Left ventricle myocardium superior (tissue), 1 donor: ENCODE results near the gene PKMYT1. TPM values are rescaled to one million over a fixed set of nuclear protein-coding genes. Genes with fewer than 3 reads are reported as not detected.

Experiments used
- ATAC-seq: fragments of 200-7000 bp; cut with Tn5 transposase; one replicate; pipeline ENCODE4 v1.9.1; 2020; ENCODE audit warnings: mild to moderate bottlenecking, moderate library complexity
- DNase-seq: peaks from one replicate; pipeline ENCODE4 v3.0.0-alpha.2; 2020
- intact Hi-C: fragments of 100-400 bp; cut with micrococcal nuclease; formaldehyde crosslinking; loops from one replicate; pipeline ENCODE4 v1.11.0; 2022
- total RNA-seq: library from RNA; stranded (reverse); fragmentation: NEBNext Ultra II Directional; extraction: Animal tissue kit (Norgen Biotek cat#: 25700); gene quantifications from one replicate; pipeline ENCODE4 v1.2.1, GENCODE V29; 2021
- donor health status: DM: no; HTN: yes; CAD: no; lungs with severe emphysema.

The PKMYT1 gene
- total RNA-seq, 1 donor from 2014 or later = 0.55 TPM

DNA sequence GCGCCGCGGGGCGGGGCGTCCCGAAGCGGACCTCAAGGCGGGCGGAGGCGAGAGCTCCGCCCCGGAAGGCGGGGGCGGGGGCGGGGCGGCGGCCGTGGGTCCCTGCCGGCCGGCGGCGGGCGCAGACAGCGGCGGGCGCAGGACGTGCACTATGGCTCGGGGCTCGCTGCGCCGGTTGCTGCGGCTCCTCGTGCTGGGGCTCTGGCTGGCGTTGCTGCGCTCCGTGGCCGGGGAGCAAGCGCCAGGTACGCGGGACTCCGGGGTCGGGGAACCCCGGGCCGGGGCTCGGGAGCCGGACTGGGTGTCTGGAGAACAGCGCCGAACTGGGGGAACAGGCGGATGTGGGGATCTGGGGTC lies 40.0 kb upstream of the PKMYT1 start, which contains the start of gene TNFRSF12A:
TNFRSF12A (plus strand) TSS at position 122 of the 357 bp plus-strand sequence; CDS start at position 152, 30 bp downstream.
- peak; percentile 90 for DNase-seq
- intact Hi-C loops = no loop called here
- peak; percentile 44 for ATAC-seq

DNA sequence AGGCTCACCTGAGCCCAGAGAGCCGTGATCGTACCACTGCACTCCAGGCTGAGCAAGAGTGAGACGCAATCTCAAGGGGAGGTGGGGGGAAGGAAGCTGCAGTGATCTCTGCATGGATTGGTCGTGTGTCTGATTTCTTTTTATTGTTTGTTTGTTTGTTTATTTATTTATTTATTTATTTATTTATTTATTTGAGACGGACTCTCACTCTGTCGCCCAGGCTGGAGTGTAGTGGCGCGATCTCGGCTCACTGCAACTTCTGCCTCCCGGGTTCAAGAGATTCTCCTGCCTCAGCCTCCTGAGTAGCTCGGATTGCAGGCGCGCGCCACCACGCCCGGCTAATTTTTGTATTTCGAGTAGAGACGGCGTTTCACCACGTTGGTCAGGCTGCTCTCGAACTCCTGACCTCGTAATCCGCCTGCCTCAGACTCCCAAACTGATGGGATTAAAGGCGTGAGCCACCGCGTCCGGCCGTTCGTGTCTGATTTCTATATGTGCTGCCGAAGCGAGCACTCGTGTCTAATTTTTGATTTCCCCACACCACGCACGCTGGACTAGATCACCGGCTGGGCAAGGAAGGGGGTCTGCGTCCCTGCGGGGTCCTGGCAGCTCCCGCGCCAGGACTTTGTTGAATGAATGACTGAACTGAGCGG lies 39.5 kb upstream of the PKMYT1 start:
- DNase-seq (no peak), ATAC-seq (no peak)
- intact Hi-C loops = no loop called here

- no peak for DNase-seq
- intact Hi-C loops = no loop called here
- no peak for ATAC-seq
Measured at GRCh38 chr16:3017794-3018506, 37.7 kb upstream of the PKMYT1 start, which contains the start of gene CLDN6. TSS of gene CLDN6 (minus strand) at chr16:3018183. CDS start at chr16:3016021, 2,162 bp downstream.

- DNase-seq = no peak
- intact Hi-C loops = no loop called here
- no peak for ATAC-seq
Measured at GRCh38 chr16:3017344-3017743, 37.1 kb upstream of the PKMYT1 start.

GRCh38 chr16:3015865-3016521 lies 35.7 kb upstream of the PKMYT1 start:
- ATAC-seq (no peak), DNase-seq (no peak)
- intact Hi-C loops = no loop called here

GRCh38 chr16:3014971-3015370 lies 34.7 kb upstream of the PKMYT1 start:
- intact Hi-C loops = no loop called here
- DNase-seq = no peak
- ATAC-seq = no peak

DNA sequence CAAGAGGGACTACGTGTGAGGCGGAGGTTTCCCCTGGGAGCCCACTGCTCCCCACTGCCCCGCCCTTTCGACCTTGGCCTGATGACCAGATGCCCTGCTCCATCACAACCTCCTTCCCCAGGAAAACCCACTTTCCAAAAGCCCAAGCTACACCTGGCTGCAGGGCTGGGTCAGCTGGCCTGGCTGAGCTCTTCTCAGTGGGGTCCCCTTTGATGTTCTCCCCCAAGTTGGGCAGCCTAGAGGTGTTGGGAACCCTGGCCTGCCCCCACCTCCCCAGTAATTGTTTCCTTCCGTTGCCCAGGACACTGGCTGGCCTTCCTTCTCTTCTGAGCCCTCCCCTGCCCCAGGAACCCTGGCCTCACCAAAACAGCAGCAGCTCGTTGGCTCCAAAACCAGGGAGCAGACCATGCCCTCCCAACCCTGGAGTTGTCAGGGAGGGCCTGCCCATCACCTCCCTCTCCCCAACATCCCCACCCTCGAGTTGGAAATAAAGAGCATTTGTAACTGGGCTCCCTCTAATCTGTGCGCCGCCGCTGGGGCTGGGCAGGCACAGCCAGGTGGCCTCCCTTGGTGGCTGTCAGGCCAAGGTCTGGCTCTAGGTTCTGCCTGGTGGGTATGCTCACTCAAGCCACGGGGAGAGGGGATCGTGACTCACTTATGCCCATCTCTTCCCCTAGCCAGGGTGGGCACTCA lies 33.9 kb upstream of the PKMYT1 start:
- DNase-seq (no peak), ATAC-seq (no peak)
- intact Hi-C loops = no loop called here

DNA sequence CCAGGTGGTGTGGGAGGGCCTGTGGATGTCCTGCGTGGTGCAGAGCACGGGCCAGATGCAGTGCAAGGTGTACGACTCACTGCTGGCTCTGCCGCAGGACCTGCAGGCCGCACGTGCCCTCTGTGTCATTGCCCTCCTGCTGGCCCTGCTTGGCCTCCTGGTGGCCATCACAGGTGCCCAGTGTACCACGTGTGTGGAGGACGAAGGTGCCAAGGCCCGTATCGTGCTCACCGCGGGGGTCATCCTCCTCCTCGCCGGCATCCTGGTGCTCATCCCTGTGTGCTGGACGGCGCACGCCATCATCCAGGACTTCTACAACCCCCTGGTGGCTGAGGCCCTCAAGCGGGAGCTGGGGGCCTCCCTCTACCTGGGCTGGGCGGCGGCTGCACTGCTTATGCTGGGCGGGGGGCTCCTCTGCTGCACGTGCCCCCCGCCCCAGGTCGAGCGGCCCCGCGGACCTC lies 33.3 kb upstream of the PKMYT1 start:
- no peak for DNase-seq
- ATAC-seq = no peak
- intact Hi-C loops = no loop called here

- no peak for DNase-seq
- intact Hi-C loops = no loop called here
- ATAC-seq = peak; percentile 8
Measured at GRCh38 chr16:3012828-3013420, 32.7 kb upstream of the PKMYT1 start, which contains the start of gene CLDN9. TSS of gene CLDN9 (plus strand) at chr16:3012923. CDS start at chr16:3013363, 440 bp downstream.

DNA sequence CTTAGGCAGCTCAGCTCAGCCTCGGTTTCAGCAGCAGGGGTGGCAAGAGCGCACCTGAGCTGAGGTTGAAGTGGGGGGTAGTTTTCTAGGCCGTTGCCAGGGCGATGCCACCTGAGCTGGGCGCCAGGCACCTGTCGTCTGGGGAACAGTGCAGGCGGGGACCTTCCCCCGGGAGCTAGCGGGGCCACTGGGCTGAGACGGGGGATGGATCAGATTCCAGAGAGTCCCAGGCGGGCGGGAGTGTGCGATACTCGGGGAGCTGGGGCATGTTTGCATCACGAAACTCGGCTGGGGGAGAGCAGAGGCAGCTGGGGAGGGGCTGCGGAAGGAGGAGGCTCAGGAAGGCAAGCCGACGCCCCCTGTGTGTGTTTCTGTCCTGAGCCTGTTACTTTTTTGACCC lies 32.0 kb upstream of the PKMYT1 start:
- ATAC-seq (no peak), DNase-seq (no peak)
- intact Hi-C loops = no loop called here

DNA sequence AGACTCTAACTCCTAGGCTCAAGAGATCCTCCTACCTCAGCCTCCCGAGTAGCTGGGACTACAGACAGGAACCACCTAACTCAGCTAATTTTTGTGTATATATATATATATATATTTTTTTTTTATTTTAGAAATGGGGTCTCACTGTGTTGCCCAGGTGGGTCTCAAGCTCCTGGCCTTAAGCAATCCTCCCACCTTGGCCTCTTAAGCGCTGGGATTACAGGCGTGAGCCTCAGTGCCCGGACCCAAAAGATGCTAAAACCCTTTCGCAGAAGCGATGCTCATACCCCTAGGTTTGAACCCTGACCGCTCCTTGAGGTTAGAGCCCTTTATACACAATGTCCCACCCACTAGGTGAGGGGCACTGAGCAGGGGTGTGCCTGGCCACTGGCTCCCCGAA lies 30.3 kb upstream of the PKMYT1 start:
- no peak for ATAC-seq
- intact Hi-C loops = no loop called here
- DNase-seq = no peak

DNA sequence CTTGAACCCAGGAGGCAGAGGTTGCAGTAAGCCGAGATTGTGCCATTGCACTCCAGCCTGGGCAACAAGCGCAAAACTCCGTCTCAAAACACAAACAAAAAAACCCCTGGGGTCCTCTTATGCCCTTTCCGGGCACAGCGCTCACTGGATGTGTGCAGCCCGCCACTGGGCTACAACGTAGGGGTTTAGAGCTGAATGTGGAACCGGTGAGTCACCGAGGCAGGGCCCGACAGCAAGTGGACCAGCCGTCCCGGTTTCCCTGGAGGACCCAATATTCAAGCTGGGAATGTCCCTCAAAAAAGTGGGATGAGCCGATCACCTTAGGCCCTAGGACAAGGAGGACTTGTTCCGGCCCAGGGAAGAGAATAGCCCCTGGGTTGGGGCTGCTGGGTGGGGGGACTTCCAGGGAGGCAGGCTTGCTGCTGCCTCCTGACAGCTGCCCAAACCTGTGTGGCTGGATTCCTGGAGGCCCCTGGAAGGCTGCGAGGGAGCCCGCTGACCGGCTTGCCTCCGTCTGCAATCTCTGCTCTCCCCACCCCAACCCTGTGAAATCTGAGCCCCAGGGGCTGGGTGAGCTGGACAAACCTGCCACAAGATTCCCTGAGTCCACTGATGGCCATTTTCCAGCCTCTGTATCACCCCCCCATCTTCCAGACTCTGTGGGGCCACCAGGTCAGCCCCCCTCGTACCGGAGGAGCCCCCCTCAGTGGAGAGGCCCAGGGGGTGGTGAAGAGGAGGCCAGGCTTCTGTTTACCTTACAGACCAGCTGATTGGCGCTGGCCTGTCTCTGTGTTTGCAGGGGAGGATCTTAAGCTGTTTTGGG lies 29.5 kb upstream of the PKMYT1 start:
- ATAC-seq (no peak), DNase-seq (no peak)
- intact Hi-C loops = no loop called here

DNA sequence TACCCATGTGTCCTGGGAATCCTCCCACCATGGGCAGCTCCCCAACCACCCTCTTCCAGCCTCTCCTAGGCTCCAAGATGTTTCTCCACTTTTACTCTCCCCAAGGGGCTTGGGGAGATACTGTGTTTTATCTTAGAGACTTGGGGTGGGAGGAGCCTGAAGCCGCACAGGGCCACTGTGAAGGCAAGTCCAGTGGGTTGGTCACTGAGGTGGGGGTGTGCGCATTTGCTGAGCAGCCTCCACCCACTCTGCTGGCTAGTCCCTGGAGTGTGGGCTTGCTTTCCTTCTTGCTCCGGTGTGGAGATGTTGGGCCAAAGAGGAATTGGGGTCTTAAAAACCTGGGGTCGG lies 28.4 kb upstream of the PKMYT1 start:
- no peak for DNase-seq
- intact Hi-C loops = no loop called here

GRCh38 chr16:3007957-3008689 lies 27.9 kb upstream of the PKMYT1 start:
- ATAC-seq (no peak), DNase-seq (no peak)
- intact Hi-C loops = no loop called here

More for the DNA sequence above, 28.4 kb upstream of the PKMYT1 start:
- ATAC-seq = no peak

DNA sequence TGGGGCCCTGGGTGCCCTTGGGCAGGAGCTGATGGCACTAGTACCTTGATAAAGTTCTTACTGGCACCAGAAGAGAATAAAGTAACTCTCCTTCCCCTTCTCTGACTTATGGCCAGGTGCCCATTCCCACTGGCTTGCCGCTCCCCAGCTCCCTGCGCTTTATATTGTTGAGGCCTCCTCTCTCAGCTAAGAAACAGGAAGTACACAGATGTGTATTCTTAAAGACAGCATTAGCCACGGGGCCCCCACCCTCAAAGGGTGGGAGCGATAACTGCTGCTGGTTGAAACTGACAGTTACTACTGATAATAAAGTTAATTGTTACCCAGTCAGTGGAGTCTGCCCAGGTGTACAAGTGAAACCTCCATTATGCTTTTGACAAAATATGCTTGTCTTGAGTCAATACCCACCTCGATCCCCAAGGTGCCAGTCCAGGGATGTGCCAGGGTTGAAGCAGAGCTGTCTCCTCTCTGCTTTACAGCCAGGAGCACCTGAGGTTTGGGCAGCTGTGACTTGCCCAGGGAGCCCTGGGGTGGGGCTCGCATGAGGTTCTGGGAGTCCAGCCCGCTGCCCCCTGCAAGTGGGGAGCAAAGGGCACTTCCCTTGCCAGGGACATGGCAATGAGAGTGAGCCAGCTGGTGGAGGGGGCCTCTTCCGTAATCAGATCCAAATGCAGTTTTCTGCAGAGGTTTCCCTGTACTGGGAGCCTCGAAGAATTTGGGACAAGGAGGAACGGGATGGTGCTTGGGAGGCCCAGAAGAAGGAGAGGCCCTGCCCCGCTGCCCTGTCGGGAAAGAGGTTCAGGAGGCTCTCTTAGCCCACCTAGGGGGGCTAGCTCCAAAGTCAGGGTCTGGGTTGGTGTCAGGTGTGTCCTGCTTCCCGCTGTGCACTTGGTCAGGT lies 27.1 kb upstream of the PKMYT1 start:
- DNase-seq (no peak), ATAC-seq (no peak)
- intact Hi-C loops = no loop called here

- intact Hi-C loops = no loop called here
- ATAC-seq = no peak
Measured at GRCh38 chr16:3004781-3005284, 24.6 kb upstream of the PKMYT1 start.

GRCh38 chr16:3004319-3004718 lies 24.1 kb upstream of the PKMYT1 start:
- no peak for DNase-seq
- intact Hi-C loops = no loop called here
- ATAC-seq = no peak

More at GRCh38 chr16:3004781-3005284, 24.6 kb upstream of the PKMYT1 start:
- no peak for DNase-seq
